Superior temporal gyrus (tissue), 1 donor: ENCODE data around the gene FAM131C.
"Not testable (repeated sequence)": the region's sequence is repeated elsewhere in the genome, so short reads cannot be mapped to it uniquely, and the experiment has no call there.

Experiments
- DNase-seq: peaks from one replicate; pipeline ENCODE4 v3.0.0-alpha.2; 2016; ENCODE audit errors: extremely low spot score

Gene FAM131C

GRCh38 chr1:16058394-16059120 is 14.9 kb downstream of the FAM131C start:
- DNase-seq: not testable (repeated sequence)

- DNase-seq: not testable (repeated sequence)
Observed at GRCh38 chr1:16057314-16057915, 16.0 kb downstream of the FAM131C start.

GRCh38 chr1:16056521-16056912 is 16.9 kb downstream of the FAM131C start:
- DNase-seq: not testable (repeated sequence)

- peak; percentile 80 for DNase-seq
Observed at GRCh38 chr1:16055613-16056520, 17.6 kb downstream of the FAM131C start.

- no peak for DNase-seq
Observed at GRCh38 chr1:16054598-16055540, 18.6 kb downstream of the FAM131C start.

GRCh38 chr1:16053781-16054502 is 19.5 kb downstream of the FAM131C start:
- DNase-seq: no peak

- DNase-seq: not testable (repeated sequence)
Observed at GRCh38 chr1:16051949-16052348, 21.5 kb downstream of the FAM131C start.

GRCh38 chr1:16051039-16051438 is 22.4 kb downstream of the FAM131C start:
- DNase-seq: no peak

GRCh38 chr1:16050328-16050727 is 23.1 kb downstream of the FAM131C start:
- DNase-seq: no peak

- no peak for DNase-seq
Observed at GRCh38 chr1:16048573-16049189, 24.8 kb downstream of the FAM131C start.

GRCh38 chr1:16047791-16048475 is 25.5 kb downstream of the FAM131C start:
- DNase-seq: no peak

GRCh38 chr1:16046842-16047241 is 26.6 kb downstream of the FAM131C start:
- DNase-seq: no peak

- DNase-seq: no peak
Observed at GRCh38 chr1:16043950-16044349, 29.5 kb downstream of the FAM131C start.

GRCh38 chr1:16043521-16043920 is 29.9 kb downstream of the FAM131C start, which contains the start of gene CLCNKB:
Gene CLCNKB (plus strand): TSS chr1:16043782. CDS start chr1:16044493, 711 bp downstream.
- DNase-seq: no peak

- not testable (repeated sequence) for DNase-seq
Observed at GRCh38 chr1:16042654-16043053, 30.8 kb downstream of the FAM131C start.

GRCh38 chr1:16042096-16042495 is 31.4 kb downstream of the FAM131C start:
- DNase-seq: no peak

- DNase-seq: no peak
Observed at GRCh38 chr1:16041200-16041599, 32.3 kb downstream of the FAM131C start.

- DNase-seq: not testable (repeated sequence)
Observed at GRCh38 chr1:16039871-16040270, 33.6 kb downstream of the FAM131C start.

GRCh38 chr1:16038620-16038912 is 34.9 kb downstream of the FAM131C start:
- DNase-seq: no peak

- not testable (repeated sequence) for DNase-seq
Observed at GRCh38 chr1:16036461-16036860, 37.0 kb downstream of the FAM131C start.
